GM21529 (cell line): ENCODE results near the gene PCGF2.

ENCODE experiments used
- ATAC-seq: cut with Tn5 transposase; IDR thresholded peaks from one replicate; pipeline ENCODE4 v1.9.1; 2021; ENCODE audit not compliant: unreplicated experiment

The PCGF2 gene

GRCh38 chr17:38751808-38752307 lies 3.7 kb upstream of the PCGF2 start:
- peak; percentile 6 for ATAC-seq

DNA sequence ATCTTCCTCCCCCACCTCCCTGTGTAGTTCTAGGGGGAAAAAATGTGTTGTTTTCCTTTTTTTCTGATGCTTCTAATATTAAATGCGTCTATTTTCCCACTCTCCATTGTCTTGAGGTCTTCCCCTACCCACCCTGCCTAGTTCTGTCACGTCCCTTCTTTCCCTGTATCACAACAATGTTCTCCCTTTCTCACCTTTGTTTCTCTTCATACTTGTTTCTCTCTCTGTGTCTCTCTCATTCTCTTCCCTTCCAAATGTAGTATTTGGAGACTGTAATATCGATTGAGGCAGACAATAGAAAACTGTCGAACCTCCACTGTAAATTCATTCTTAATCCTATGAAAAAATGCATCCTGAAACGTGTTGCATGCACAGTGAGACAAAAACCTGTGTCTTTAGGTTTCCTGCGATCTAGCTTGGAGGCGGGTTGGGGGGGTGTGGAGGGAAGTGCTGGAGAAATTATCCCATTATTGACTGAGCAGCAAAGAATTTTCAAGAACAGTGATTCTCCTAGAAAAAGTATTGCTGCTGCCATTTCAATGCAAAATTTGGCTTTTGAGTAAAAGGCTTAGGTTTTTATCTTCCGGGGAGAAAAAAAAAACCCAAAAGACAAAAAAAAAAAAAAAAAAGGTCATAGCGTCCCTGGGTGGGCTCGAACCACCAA lies 3.1 kb upstream of the PCGF2 start:
- ATAC-seq, result no peak

GRCh38 chr17:38750312-38751121 lies 2.4 kb upstream of the PCGF2 start:
- ATAC-seq, result no peak

DNA sequence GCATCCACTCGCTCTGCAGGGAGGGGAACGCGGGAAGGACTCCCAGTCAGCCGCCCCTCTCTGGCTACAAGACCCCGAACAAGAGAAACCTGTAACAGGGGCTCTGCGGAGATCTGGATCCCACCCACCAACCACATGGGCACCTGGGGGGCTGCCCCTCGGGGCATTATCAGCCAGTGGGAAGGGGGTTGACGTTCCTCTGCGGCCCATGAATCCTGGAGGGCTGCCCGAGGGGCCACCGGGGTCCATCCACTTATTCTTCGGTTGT lies 1.8 kb upstream of the PCGF2 start:
- ATAC-seq, result no peak

GRCh38 chr17:38749223-38750043 lies 1.3 kb upstream of the PCGF2 start:
- ATAC-seq, result no peak

DNA sequence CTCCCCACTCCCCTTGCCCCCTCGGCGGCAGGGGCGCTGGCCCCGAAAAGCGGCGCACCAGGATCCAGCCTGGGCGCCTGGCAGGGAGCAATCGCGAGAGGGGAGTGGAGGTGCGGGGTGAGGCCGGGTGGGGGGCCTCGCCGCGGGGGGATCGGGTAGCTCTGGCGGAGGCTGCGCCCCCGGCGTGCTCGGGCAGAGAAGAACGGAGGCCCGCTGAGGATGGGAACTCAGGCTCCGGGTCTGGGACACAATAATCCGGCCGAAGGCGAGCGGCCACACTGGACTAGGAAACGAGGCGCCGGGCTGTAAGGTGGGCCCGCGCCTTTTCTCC lies 721 bp upstream of the PCGF2 start:
- no peak for ATAC-seq

- ATAC-seq, result no peak
These were observed 530 bp downstream of the PCGF2 start for GRCh38 chr17:38747463-38748148.

GRCh38 chr17:38746849-38747462 lies 1.2 kb downstream of the PCGF2 start:
- no peak for ATAC-seq

DNA sequence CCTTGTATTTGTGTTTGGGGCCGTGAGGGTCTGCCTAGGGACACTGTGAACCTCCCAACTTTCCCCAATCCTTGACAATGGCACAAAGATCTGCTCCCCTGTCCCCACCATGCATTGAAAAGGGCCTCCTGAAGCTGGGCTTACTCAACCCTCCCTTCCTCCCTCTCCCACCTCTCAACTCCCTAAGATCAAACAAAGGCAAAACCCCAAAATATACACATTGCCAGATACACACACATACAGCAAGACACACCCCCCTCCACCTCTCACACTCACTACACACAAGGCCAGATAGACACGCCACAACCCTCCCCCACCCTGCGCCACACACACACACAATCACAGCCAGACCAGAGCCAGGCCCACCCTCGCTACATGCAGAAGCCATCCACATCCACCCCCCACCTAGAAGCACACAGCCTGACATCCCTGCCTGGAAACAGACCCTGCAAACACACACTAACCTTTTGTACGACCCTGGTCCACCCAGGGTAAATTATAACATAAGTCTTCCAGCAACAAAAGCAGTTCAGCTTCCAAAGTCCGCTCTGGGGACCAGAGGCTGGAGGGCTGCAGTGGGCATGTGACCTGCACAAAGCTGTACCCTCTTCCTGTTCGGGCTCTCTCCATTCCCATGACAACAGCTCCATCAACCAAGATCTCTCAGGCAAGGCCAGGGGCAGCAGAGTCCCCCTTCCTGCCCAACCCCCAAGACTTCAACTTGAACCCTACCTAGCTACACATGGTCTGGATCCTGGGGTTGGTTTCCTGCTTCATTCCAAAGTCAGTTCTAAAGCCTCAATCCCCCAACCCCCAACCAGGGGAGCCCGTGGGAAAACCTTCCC lies 1.9 kb downstream of the PCGF2 start:
- no peak for ATAC-seq

- no peak for ATAC-seq
These were observed 2.6 kb downstream of the PCGF2 start for GRCh38 chr17:38745545-38745944.

GRCh38 chr17:38743556-38744171 lies 4.5 kb downstream of the PCGF2 start:
- no peak for ATAC-seq

GRCh38 chr17:38742411-38743308 lies 5.5 kb downstream of the PCGF2 start:
- no peak for ATAC-seq

- no peak for ATAC-seq
These were observed 6.2 kb downstream of the PCGF2 start for GRCh38 chr17:38741921-38742410.

DNA sequence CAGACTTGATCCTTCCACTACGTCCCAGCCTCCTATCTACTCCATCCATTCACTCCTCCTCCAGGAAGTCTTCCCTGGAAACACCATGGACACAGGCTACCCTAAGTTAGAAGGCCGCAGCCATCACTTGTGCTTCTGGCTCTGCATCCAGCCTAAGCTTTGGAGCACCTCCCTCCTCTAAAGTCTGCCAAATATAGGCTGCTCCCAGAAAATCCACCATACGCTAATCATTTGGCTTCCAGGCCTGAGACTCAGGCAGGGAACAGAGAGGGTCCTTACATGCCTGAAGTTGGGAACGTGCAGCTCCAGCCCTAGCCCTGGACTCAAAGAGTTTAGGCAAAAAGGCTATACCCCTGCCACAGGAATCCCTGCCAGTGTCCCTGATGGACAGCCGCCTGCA lies 6.7 kb downstream of the PCGF2 start:
- no peak for ATAC-seq

- ATAC-seq, result no peak
These were observed 7.3 kb downstream of the PCGF2 start for GRCh38 chr17:38740806-38741205.

- no peak for ATAC-seq
These were observed 8.1 kb downstream of the PCGF2 start for GRCh38 chr17:38740044-38740443.

- ATAC-seq, result no peak
These were observed 8.8 kb downstream of the PCGF2 start for GRCh38 chr17:38739305-38739704.

GRCh38 chr17:38738686-38739085 lies 9.4 kb downstream of the PCGF2 start:
- no peak for ATAC-seq
